GM18861 (cell line): ENCODE results near the gene CD99L2.
"Not testable (repeated sequence)": the region's sequence is repeated elsewhere in the genome, so short reads cannot be mapped to it uniquely, and the experiment has no call there.

ENCODE experiments used
- ATAC-seq: cut with Tn5 transposase; IDR thresholded peaks from one replicate; pipeline ENCODE4 v1.9.1; 2021; ENCODE audit not compliant: unreplicated experiment

CD99L2 gene

GRCh38 chrX:150857453-150857852 is 41.0 kb downstream of the CD99L2 start:
- ATAC-seq = no peak

DNA sequence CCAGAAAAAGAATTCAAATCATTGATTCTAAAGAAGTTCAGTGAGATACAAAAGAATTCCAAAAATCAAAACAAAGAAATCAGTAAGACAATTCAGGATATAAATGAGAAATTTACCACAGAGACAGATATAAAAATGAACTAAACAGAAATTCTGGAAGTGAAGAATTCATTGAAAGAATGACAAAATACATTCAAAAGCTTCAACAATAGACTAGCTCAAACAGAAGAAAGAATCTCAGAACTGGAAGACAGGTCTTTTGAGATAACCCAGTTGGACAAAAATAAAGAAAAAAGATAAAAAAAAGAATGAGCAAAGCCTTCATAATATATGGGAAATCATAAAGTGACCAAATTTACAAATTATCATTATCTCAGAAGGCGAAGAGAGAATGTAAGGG is 41.7 kb downstream of the CD99L2 start:
- no peak for ATAC-seq

DNA sequence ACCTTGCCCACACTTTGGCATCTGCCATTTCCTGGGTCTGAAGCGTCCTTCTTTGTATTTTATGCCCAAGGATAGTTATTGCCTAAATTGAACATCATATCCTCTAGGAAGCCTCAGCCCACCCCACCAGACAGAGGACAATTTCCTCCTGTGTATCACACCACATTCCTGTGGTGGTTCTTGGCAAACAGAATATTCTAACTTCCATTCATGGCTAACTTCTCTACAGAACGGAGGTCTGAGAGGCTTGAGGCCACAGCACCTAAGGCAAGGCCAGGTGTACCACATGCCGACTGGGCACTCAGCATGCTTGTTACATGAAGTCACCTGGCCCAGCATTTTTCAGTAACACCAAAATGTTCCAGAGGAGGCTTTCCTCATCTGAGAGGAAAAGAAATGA is 42.4 kb downstream of the CD99L2 start:
- ATAC-seq = no peak

- no peak for ATAC-seq
These were observed 43.6 kb downstream of the CD99L2 start for GRCh38 chrX:150854856-150855255.

GRCh38 chrX:150849996-150850720 is 48.3 kb downstream of the CD99L2 start:
- no peak for ATAC-seq

GRCh38 chrX:150849486-150849885 is 49.0 kb downstream of the CD99L2 start:
- ATAC-seq = no peak

DNA sequence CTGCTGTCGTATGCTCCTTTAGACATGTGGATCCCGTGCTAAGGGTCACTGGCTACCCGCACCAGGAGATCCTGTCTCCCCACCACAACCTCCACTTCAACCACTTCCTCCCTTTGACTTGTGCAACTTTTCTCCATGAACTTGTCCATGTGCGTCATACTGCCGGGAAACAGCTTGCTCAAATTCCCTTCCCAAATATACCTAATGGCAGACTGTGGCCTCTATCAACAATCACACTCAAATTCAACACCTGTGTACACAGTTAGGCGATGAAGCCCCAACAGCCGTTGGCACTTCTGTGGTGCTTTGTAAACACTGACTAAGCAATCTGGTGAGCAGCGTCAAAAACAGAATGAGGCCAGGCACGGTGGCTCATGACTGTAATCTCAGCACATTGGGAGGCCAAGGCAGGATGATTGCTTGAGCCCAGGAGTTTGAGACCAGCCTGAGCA is 49.5 kb downstream of the CD99L2 start:
- ATAC-seq = no peak

GRCh38 chrX:150847088-150847487 is 51.4 kb downstream of the CD99L2 start:
- no peak for ATAC-seq

GRCh38 chrX:150846130-150846529 is 52.3 kb downstream of the CD99L2 start:
- ATAC-seq = no peak

- ATAC-seq = no peak
These were observed 53.4 kb downstream of the CD99L2 start for GRCh38 chrX:150845091-150845490.

GRCh38 chrX:150844016-150844415 is 54.5 kb downstream of the CD99L2 start:
- ATAC-seq = no peak

GRCh38 chrX:150842198-150842685 is 56.2 kb downstream of the CD99L2 start:
- no peak for ATAC-seq

DNA sequence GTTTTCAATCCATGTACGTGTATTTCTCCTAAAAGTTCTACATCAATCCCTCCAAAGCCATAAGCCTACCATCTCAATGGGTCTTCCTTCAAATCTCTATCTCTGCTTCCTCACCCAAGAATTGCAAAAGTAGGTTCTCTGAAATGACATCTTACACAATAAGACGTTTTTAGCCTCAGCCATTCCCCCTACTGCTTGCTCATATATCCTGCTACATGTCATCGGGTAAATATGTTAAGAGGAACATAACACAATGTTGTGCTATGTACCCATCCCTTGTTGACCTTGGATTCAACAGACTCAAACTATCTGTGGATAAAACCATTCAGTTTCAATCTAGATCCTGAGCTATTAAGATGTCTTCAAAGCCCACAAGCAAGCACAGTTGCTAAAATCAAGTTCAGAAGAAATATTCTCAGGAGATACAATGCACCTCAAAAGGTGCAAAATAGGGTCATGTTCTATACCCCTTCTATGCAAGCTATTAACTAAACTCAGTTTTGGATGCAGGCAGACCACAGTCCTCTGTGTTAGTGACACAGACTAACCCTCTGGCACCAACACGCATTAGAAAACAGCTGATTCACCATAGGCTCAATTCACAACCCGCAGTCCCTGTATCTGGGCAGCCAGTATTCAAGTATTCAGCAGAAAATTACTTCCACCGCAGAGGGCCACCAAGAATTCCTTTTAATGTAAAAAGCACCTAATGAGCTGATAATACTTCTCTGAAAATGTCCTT is 56.8 kb downstream of the CD99L2 start:
- ATAC-seq = no peak

GRCh38 chrX:150837845-150838244 is 60.6 kb downstream of the CD99L2 start:
- no peak for ATAC-seq

DNA sequence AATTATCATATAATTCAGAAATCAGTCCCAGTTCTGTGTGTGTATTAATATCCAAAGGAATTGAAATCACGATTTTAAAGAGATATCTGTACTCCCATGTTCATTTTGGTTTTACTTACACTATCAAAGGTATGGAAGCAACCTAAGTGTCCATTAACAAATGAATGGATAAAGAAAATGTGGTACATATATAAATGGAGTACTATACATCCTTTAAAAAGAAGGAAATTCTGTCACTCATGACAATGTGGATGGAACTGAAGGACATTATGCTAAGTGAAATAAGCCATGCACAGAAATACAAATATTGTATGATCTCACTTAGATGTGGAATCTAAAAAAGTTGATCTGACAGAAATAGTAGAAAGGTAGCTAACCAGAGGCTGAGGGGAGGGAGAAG is 63.8 kb downstream of the CD99L2 start:
- no peak for ATAC-seq

DNA sequence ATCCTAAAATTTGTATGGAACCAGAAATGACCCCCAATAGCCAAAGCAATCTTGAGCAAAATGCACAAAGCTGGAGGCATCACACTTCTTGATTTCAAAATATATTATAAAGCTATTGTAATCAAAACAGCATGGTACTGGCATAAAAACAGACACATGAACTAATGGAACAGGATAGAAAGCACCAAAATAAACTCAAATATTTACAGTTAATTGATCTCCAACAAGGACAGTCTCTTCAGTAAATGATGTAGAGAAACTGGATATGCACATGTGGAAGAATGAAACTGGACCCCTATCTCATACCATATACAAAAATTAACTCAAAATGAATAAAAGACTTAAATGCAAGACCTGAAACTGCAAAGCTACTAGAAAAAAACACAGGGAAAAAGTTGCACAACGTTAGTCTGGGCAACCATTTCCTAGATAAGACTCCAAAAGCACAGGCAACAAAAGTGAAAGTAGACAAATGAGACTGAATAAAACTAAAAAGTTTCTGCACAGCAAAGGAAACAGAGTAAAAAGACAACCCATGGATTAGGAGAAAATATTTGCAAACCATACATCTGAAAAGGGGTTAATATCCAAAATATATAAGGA is 64.9 kb downstream of the CD99L2 start:
- ATAC-seq = no peak

- no peak for ATAC-seq
These were observed 66.6 kb downstream of the CD99L2 start for GRCh38 chrX:150831863-150832262.

DNA sequence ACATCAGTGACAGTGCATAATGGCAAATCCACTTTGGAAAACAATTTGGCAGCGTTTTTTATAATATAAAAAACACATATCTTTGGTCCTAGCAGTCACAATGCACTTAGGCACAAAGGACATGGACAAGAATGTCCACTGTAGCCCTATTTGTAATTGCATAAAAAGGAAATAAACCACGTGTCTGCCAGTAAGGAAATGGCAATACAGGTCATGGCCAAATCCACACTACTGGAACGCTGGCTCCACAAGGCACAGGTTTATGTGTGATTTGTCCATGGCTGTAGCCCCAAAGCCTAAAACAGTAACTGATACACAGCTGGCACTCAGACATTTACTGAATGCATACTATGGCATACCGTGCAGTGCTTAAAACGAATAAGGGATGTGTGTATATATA is 69.7 kb downstream of the CD99L2 start:
- no peak for ATAC-seq

- not testable (repeated sequence) for ATAC-seq
These were observed 74.1 kb downstream of the CD99L2 start for GRCh38 chrX:150824352-150824751.

GRCh38 chrX:150823826-150824225 is 74.6 kb downstream of the CD99L2 start:
- not testable (repeated sequence) for ATAC-seq

GRCh38 chrX:150821971-150822370 is 76.5 kb downstream of the CD99L2 start:
- no peak for ATAC-seq

DNA sequence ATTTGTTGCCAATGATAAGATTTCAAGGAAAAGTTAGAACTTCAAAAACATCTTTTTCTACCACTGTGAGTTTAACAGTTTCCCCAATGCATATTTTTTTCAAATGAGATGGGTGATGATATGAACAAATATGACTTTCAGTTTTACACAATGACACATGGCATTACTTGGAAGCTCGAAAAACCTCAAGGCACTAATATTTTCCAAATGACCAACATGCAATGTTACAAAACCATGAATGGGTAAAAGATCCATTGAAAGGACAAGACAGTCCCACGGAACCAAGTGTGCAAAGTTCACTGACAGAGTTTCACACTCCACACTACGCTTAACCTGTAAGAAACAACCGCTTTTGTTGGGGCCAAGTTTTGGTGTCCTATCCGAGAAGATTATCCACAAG is 84.5 kb downstream of the CD99L2 start:
- no peak for ATAC-seq
